GM23338 (cell line): Measurements from ENCODE around the gene TRDN. TPM values are rescaled to one million over a fixed set of nuclear protein-coding genes. Genes with fewer than 3 reads are reported as not detected.

Experiments
- ATAC-seq: fragments of 200-7000 bp; cut with Tn5 transposase; 3 replicates; pipeline ENCODE4 v1.9.1; 2020
- DNase-seq: peaks from one replicate; pipeline ENCODE4 v3.0.0-alpha.2; 2015; ENCODE audit warnings: low spot score
- H2AFZ ChIP-seq: fragments of 200-600 bp; sonication (generic); 2 replicates; pipeline ENCODE4 v1.8.0; 2016; ENCODE audit warnings: antibody characterized with exemption, mild to moderate bottlenecking, moderate library complexity
- H3F3A ChIP-seq: fragments of 200-600 bp; sonication (generic); replicated peaks from 2 replicates; pipeline ENCODE4 v1.8.0; 2017; ENCODE audit warnings: antibody characterized with exemption, mixed run types, low read depth
- H3K27ac ChIP-seq: fragments of 200-600 bp; sonication (generic); 2 replicates; pipeline ENCODE4 v1.6.1; 2016; ENCODE audit warnings: low read depth
- H3K27me3 ChIP-seq: fragments of 200-600 bp; sonication (generic); 2 replicates; pipeline ENCODE4 v1.8.0; 2016; ENCODE audit warnings: mild to moderate bottlenecking, mixed run types, moderate library complexity; ENCODE audit not compliant: insufficient read depth
- H3K36me3 ChIP-seq: fragments of 200-600 bp; sonication (generic); 2 replicates; pipeline ENCODE4 v1.8.0; 2016; ENCODE audit warnings: mild to moderate bottlenecking; ENCODE audit not compliant: insufficient read depth
- H3K4me1 ChIP-seq: fragments of 200-600 bp; sonication (generic); 2 replicates; pipeline ENCODE4 v1.8.0; 2016; ENCODE audit warnings: mild to moderate bottlenecking, moderate library complexity; ENCODE audit not compliant: insufficient read depth
- H3K4me2 ChIP-seq: fragments of 200-600 bp; sonication (generic); 2 replicates; pipeline ENCODE4 v1.7.1; 2017; ENCODE audit warnings: mixed run types
- H3K4me3 ChIP-seq: fragments of 200-600 bp; sonication (generic); 2 replicates; pipeline ENCODE4 v1.6.1; 2016; ENCODE audit warnings: mixed run types
- H3K79me2 ChIP-seq: fragments of 200-600 bp; sonication (generic); replicated peaks from 2 replicates; pipeline ENCODE4 v1.8.0; 2017; ENCODE audit warnings: mild to moderate bottlenecking; ENCODE audit not compliant: insufficient read depth
- H3K9me2 ChIP-seq: fragments of 200-600 bp; sonication (generic); 2 replicates; pipeline ENCODE4 v1.8.0; 2017; ENCODE audit not compliant: insufficient read depth
- H4K20me1 ChIP-seq: fragments of 200-600 bp; sonication (generic); replicated peaks from 2 replicates; pipeline ENCODE4 v1.8.0; 2017; ENCODE audit warnings: mild to moderate bottlenecking; ENCODE audit not compliant: insufficient read depth
- H3K27ac Mint-ChIP-seq: 2 replicates; pipeline ENCODE4 v1.8.0; 2020; ENCODE audit warnings: inconsistent platforms, mild to moderate bottlenecking, moderate library complexity, mixed read lengths
- H3K27me3 Mint-ChIP-seq: 3 replicates; pipeline ENCODE4 v1.8.0; 2022; ENCODE audit warnings: low read depth, mild to moderate bottlenecking, moderate library complexity, mixed read lengths, inconsistent platforms; ENCODE audit not compliant: insufficient read depth, poor library complexity
- H3K36me3 Mint-ChIP-seq: 3 replicates; pipeline ENCODE4 v1.8.0; 2021; ENCODE audit warnings: low read depth, mild to moderate bottlenecking, inconsistent platforms, moderate library complexity, mixed read lengths
- H3K4me1 Mint-ChIP-seq: 3 replicates; pipeline ENCODE4 v1.8.0; 2020; ENCODE audit warnings: mild to moderate bottlenecking, inconsistent platforms, mixed read lengths
- H3K4me3 Mint-ChIP-seq: 3 replicates; pipeline ENCODE4 v1.8.0; 2021; ENCODE audit warnings: moderate library complexity, mild to moderate bottlenecking, inconsistent platforms, mixed read lengths
- H3K9me3 Mint-ChIP-seq: 3 replicates; pipeline ENCODE4 v1.8.0; 2020; ENCODE audit warnings: moderate library complexity, mild to moderate bottlenecking, inconsistent platforms, mixed read lengths
- CREB1 ChIP-seq: fragments of 250-450 bp; sonication (Bioruptor Pico); IDR thresholded peaks from 2 replicates; pipeline ENCODE4 v1.5.0; 2020; ENCODE audit warnings: low read depth, mild to moderate bottlenecking, moderate library complexity
- CTCF ChIP-seq, 2 experiments: fragments of 200-600 bp in 1 of 2; sonication (generic) in 1 of 2; conservative IDR thresholded peaks; 2 replicates each; pipeline versions ENCODE4 v1.5.1 to v1.6.1; 2016 to 2017; ENCODE audit warnings: antibody characterized with exemption in 2 of 2, low read depth in 2 of 2, mild to moderate bottlenecking in 2 of 2, moderate library complexity in 1 of 2
- EZH2 ChIP-seq: fragments of 200-600 bp; sonication (generic); IDR thresholded peaks from one replicate; pipeline ENCODE4 v1.8.0; 2017; ENCODE audit warnings: antibody characterized with exemption, mild to moderate bottlenecking, low read depth; ENCODE audit not compliant: unreplicated experiment
- EZH2phosphoT487 ChIP-seq: fragments of 200-600 bp; sonication (generic); IDR thresholded peaks from one replicate; pipeline ENCODE4 v1.8.1; 2018; ENCODE audit warnings: antibody characterized with exemption; ENCODE audit not compliant: unreplicated experiment
- JUNB ChIP-seq: IDR thresholded peaks from one replicate; pipeline ENCODE4 v1.6.1; 2016; ENCODE audit warnings: antibody characterized with exemption; ENCODE audit not compliant: unreplicated experiment
- NANOG ChIP-seq: IDR thresholded peaks from 2 replicates; pipeline ENCODE4 v1.6.1; 2016; ENCODE audit warnings: antibody characterized with exemption, borderline replicate concordance
- POLR2AphosphoS5 ChIP-seq: IDR thresholded peaks from 2 replicates; pipeline ENCODE4 v1.6.1; 2016; ENCODE audit warnings: antibody characterized with exemption, low read depth
- STAT1 ChIP-seq: IDR thresholded peaks from one replicate; pipeline ENCODE4 v1.6.1; 2016; ENCODE audit warnings: antibody characterized with exemption; ENCODE audit not compliant: unreplicated experiment
- ZNF114 ChIP-seq: fragments of 250-450 bp; sonication (Bioruptor Pico); IDR thresholded peaks from 2 replicates; pipeline ENCODE4 v1.5.0; 2020; ENCODE audit warnings: mild to moderate bottlenecking, moderate library complexity
- ZNF331 ChIP-seq: fragments of 250-450 bp; sonication (Bioruptor Pico); IDR thresholded peaks from 2 replicates; pipeline ENCODE4 v1.5.0; 2020; ENCODE audit warnings: low read depth, mild to moderate bottlenecking, moderate library complexity
- polyA plus RNA-seq: library from polyadenylated mRNA; unstranded; fragments of >200 nt; fragmentation: Nextera tagmentation; extraction: Ambion mirVana; gene quantifications from 2 replicates; pipeline ENCODE4 v1.2.1, GENCODE V29; 2016
- total RNA-seq: library from RNA; depleted of rRNA; stranded (reverse); fragments of >200 nt; shearing (Covaris generic); gene quantifications from 2 replicates; pipeline ENCODE4 v1.2.3, GENCODE V29; 2014
- TF ChIP-seq, protein P1 (sequence below): IDR thresholded peaks from 2 replicates; pipeline ENCODE4 v1.6.1; 2016; ENCODE audit warnings: antibody characterized with exemption
- TF ChIP-seq, protein P2 (sequence below): fragments of 250-450 bp; sonication (Bioruptor Pico); IDR thresholded peaks from 2 replicates; pipeline ENCODE4 v1.5.0; 2020; ENCODE audit warnings: mild to moderate bottlenecking, moderate library complexity

Gene TRDN
- total and polyA plus RNA-seq, 2 experiments from 2014 or later = 35.5 to 137 TPM

DNA sequence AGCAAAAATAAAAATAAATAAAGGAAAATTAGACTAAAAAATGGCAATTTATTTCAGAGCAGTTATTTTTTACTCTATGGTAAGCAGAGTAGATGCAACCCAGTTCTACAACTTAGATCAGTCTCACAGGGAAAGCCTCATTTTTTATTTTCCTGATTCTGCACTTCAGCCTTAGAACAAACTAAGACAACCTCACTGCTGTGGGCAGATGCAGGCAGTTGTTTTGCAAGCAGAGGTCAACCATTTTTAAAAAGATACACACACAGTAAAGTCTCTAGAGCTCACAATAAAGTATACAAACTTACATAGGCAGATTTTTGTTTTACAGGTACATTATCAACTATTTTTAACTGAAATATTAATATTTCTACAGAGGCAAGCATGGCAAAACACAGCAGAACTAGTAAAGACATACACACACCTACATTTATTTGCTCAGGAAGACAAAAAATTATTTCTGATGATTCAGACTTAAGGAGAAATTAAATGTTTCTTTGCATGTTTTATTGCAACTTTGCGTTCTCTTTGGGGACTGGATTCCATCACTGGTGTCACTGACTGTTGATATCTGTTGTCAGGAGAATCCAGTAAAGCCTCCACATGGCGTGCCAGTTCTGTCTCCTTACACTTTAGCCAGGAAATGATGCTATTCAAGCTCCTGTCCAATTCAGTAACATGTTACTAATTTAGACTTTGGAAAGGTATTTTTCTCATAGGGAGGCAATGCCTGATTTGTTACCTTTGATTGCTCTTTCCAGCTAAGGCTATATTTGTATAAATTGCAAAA, 102.7 kb downstream of the TRDN start:
- H3F3A ChIP-seq = no peaks in the 10 kb centered on the region
- no peak for DNase-seq
- no peak for TF ChIP-seq ZNF331
- no peak overlapping the region for H3K27ac ChIP-seq
- no peak overlapping the region for H3K4me2 ChIP-seq
- Mint-ChIP-seq H3K4me3 (no peak overlapping the region), H3K36me3 (no peaks in the 10 kb centered on the region), H3K27me3 (no peaks in the 10 kb centered on the region), H3K27ac (no peak overlapping the region), H3K9me3 (no peaks in the 10 kb centered on the region), H3K4me1 (no peaks in the 10 kb centered on the region)
- H2AFZ ChIP-seq = no peak overlapping the region
- H3K27me3 ChIP-seq = no peaks in the 10 kb centered on the region
- H4K20me1 ChIP-seq = no peaks in the 10 kb centered on the region
- no peak for ATAC-seq
- no peak overlapping the region for H3K4me3 ChIP-seq
- H3K36me3 ChIP-seq = no peaks in the 10 kb centered on the region
- no peaks in the 10 kb centered on the region for H3K9me2 ChIP-seq
- no peaks in the 10 kb centered on the region for H3K4me1 ChIP-seq
- H3K79me2 ChIP-seq = no peaks in the 10 kb centered on the region

DNA sequence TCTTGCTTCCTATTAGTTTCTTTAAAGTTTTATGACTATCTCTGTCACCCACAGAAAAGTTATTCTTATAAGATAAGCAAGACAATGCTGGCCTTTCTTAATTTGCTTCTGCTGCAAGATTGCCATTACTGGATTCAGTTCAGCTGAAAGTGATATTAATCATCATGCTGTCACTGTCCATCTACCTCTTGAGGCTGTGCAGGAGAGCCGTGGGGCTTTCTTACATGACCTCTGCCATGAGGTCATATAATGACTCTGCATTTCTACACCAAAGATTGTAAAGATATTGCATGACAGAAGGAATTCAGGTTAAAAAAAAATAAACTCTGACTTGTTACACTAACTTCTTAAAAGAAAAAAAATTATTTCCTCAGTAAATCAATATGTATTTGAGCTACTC, 106.9 kb downstream of the TRDN start:
- Mint-ChIP-seq H3K4me1 (no peaks in the 10 kb centered on the region), H3K9me3 (no peaks in the 10 kb centered on the region), H3K27ac (peak overlapping the region; percentile 88), H3K36me3 (no peaks in the 10 kb centered on the region; the same call in 2 of the 3 replicates), H3K4me3 (no peak overlapping the region), H3K27me3 (no peaks in the 10 kb centered on the region)
- H4K20me1 ChIP-seq = no peaks in the 10 kb centered on the region
- no peak overlapping the region for H3K27ac ChIP-seq
- H3K36me3 ChIP-seq = no peaks in the 10 kb centered on the region
- no peaks in the 10 kb centered on the region for H3K4me1 ChIP-seq
- ATAC-seq = no peak
- H3K79me2 ChIP-seq = no peaks in the 10 kb centered on the region
- no peaks in the 10 kb centered on the region for H3K27me3 ChIP-seq
- H3K4me2 ChIP-seq = no peak overlapping the region
- no peak overlapping the region for H2AFZ ChIP-seq
- no peak overlapping the region for H3K4me3 ChIP-seq
- DNase-seq = no peak
- no peaks in the 10 kb centered on the region for H3K9me2 ChIP-seq
- H3F3A ChIP-seq = no peaks in the 10 kb centered on the region
- no peak for TF ChIP-seq ZNF114
- no peak for TF ChIP-seq ZNF331
- TF ChIP-seq STAT1 = no peak
- TF ChIP-seq NANOG = no peak
- TF ChIP-seq, protein P1, sequence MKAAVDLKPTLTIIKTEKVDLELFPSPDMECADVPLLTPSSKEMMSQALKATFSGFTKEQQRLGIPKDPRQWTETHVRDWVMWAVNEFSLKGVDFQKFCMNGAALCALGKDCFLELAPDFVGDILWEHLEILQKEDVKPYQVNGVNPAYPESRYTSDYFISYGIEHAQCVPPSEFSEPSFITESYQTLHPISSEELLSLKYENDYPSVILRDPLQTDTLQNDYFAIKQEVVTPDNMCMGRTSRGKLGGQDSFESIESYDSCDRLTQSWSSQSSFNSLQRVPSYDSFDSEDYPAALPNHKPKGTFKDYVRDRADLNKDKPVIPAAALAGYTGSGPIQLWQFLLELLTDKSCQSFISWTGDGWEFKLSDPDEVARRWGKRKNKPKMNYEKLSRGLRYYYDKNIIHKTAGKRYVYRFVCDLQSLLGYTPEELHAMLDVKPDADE = no peak
- TF ChIP-seq, protein P2, sequence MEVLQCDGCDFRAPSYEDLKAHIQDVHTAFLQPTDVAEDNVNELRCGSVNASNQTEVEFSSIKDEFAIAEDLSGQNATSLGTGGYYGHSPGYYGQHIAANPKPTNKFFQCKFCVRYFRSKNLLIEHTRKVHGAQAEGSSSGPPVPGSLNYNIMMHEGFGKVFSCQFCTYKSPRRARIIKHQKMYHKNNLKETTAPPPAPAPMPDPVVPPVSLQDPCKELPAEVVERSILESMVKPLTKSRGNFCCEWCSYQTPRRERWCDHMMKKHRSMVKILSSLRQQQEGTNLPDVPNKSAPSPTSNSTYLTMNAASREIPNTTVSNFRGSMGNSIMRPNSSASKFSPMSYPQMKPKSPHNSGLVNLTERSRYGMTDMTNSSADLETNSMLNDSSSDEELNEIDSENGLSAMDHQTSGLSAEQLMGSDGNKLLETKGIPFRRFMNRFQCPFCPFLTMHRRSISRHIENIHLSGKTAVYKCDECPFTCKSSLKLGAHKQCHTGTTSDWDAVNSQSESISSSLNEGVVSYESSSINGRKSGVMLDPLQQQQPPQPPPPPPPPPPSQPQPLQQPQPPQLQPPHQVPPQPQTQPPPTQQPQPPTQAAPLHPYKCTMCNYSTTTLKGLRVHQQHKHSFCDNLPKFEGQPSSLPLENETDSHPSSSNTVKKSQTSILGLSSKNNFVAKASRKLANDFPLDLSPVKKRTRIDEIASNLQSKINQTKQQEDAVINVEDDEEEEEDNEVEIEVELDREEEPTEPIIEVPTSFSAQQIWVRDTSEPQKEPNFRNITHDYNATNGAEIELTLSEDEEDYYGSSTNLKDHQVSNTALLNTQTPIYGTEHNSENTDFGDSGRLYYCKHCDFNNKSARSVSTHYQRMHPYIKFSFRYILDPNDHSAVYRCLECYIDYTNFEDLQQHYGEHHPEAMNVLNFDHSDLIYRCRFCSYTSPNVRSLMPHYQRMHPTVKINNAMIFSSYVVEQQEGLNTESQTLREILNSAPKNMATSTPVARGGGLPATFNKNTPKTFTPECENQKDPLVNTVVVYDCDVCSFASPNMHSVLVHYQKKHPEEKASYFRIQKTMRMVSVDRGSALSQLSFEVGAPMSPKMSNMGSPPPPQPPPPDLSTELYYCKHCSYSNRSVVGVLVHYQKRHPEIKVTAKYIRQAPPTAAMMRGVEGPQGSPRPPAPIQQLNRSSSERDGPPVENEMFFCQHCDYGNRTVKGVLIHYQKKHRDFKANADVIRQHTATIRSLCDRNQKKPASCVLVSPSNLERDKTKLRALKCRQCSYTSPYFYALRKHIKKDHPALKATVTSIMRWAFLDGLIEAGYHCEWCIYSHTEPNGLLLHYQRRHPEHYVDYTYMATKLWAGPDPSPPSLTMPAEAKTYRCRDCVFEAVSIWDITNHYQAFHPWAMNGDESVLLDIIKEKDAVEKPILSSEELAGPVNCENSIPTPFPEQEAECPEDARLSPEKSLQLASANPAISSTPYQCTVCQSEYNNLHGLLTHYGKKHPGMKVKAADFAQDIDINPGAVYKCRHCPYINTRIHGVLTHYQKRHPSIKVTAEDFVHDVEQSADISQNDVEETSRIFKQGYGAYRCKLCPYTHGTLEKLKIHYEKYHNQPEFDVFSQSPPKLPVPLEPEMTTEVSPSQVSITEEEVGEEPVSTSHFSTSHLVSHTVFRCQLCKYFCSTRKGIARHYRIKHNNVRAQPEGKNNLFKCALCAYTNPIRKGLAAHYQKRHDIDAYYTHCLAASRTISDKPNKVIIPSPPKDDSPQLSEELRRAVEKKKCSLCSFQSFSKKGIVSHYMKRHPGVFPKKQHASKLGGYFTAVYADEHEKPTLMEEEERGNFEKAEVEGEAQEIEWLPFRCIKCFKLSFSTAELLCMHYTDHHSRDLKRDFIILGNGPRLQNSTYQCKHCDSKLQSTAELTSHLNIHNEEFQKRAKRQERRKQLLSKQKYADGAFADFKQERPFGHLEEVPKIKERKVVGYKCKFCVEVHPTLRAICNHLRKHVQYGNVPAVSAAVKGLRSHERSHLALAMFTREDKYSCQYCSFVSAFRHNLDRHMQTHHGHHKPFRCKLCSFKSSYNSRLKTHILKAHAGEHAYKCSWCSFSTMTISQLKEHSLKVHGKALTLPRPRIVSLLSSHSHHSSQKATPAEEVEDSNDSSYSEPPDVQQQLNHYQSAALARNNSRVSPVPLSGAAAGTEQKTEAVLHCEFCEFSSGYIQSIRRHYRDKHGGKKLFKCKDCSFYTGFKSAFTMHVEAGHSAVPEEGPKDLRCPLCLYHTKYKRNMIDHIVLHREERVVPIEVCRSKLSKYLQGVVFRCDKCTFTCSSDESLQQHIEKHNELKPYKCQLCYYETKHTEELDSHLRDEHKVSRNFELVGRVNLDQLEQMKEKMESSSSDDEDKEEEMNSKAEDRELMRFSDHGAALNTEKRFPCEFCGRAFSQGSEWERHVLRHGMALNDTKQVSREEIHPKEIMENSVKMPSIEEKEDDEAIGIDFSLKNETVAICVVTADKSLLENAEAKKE (CRISPR knock-in tag) = no peak
- no peak for TF ChIP-seq POLR2AphosphoS5
- TF ChIP-seq EZH2phosphoT487 = no peak
- no peak for TF ChIP-seq CREB1 (CRISPR knock-in tag)
- no peak for TF ChIP-seq CTCF (conservative IDR thresholded peaks at IDR 0.05; ENCODE audit: low read depth in 2 of 2)
- TF ChIP-seq EZH2 = no peak
- TF ChIP-seq JUNB = no peak
